ES-I3 (cell line): ENCODE data around the gene LYPD6B.

Source experiments
- H3K36me3 ChIP-seq: 2 replicates; pipeline ENCODE4 v1.6.1; 2013; ENCODE audit warnings: mild to moderate bottlenecking, low read length, control low read depth, moderate library complexity; ENCODE audit not compliant: insufficient read depth
- H3K4me1 ChIP-seq: 2 replicates; pipeline ENCODE4 v1.6.1; 2013; ENCODE audit warnings: mild to moderate bottlenecking, control low read depth, low read length; ENCODE audit not compliant: insufficient read depth
- H3K9ac ChIP-seq: 2 replicates; pipeline ENCODE4 v1.6.1; 2013; ENCODE audit warnings: low read depth, mild to moderate bottlenecking, low read length, moderate library complexity
- H3K9me3 ChIP-seq: 2 replicates; pipeline ENCODE4 v1.6.1; 2013; ENCODE audit warnings: mild to moderate bottlenecking, low read length, moderate library complexity; ENCODE audit not compliant: control insufficient read depth, insufficient read depth

The LYPD6B gene

DNA sequence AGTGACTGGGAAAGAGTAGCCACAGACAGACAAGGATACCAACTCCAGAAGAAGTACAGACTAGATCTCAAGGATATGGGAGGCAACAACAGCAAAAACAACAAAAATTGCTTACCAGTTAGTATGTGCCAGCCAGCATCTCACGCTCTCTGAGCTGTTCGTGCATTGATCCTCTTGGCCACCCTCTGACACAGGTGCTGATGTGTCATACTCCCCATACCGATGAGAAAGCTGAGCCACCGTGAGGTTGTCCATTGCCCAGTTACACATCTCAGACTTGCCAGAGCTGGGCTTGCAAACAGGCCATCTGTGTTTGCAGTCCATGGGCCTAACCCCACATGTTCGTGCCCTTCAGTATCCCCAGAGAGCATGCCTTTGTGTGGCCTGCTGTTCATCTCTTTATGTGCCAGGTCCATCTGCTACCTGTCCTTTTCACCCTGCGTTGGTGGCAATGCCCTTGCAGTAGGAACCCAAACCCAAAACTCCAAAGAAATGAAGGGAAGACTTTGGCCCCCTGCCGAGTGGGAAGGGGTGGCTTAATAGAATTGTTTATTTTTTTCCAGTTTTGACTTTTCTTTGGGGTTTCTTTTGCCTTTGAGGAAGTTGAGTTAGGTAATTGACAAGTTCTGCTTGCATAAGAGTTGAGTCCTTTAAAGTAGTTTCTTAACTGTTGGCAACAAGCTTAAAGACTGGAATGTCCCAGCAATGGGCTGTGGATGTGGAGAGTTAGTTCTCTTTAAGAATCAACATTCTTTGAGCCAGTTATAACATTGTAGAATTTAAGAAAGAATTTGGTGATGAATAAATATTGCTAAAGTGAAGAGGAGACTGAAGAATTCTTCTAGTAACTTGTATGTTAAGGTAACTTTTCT lies 46.7 kb downstream of the LYPD6B start:
- Histone ChIP-seq H3K4me1 (peaks cover 30% of the 10 kb centered on the region), H3K9me3 (no peaks in the 10 kb centered on the region)

DNA sequence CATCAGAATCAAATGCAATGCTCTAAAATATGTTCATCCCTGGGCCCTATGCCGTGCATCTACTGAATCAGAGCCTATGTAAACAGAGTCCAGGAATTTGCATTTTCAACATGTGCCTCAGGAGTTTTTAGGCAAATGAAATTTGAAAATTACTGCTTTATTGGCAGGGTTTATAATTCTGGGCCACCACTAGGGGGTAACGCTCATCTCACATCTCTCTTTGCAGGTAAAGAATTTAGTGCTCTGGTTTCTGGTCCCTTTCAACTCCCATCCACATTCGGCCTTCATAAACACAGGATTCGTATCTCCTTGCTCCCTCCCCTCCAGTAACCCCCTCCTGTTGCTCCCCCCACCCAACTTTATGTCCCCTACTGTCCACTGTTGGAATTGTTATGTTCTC lies 49.3 kb downstream of the LYPD6B start:
- Histone ChIP-seq H3K4me1 (peaks cover 9% of the 10 kb centered on the region), H3K9me3 (no peaks in the 10 kb centered on the region), H3K36me3 (no peaks in the 10 kb centered on the region), H3K9ac (no peak overlapping the region)

More for the DNA sequence above, 46.7 kb downstream of the LYPD6B start:
- H3K36me3 ChIP-seq: no peaks in the 10 kb centered on the region
- no peak overlapping the region for H3K9ac ChIP-seq

DNA sequence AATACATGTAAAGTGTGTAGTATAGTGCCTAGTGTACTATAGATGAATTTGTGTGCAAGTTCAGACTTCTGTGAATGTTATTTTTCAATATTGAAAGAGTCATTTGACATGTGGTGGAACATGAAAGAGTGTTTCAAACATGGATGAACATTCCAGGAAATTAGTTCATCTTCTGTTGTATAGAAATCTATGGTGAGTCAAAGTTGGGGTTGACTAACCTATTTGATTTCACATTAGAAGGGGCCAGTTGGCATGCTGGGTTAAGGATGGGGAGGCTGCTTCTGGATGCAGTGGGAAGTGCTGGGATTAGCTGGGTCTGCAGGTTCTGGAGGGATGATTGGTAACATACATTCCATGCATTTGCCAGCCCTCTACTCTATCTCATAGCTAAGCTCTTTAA lies 50.6 kb downstream of the LYPD6B start:
- H3K36me3 ChIP-seq: no peaks in the 10 kb centered on the region
- no peaks in the 10 kb centered on the region for H3K9me3 ChIP-seq
- no peak overlapping the region for H3K9ac ChIP-seq
- H3K4me1 ChIP-seq: no peaks in the 10 kb centered on the region

DNA sequence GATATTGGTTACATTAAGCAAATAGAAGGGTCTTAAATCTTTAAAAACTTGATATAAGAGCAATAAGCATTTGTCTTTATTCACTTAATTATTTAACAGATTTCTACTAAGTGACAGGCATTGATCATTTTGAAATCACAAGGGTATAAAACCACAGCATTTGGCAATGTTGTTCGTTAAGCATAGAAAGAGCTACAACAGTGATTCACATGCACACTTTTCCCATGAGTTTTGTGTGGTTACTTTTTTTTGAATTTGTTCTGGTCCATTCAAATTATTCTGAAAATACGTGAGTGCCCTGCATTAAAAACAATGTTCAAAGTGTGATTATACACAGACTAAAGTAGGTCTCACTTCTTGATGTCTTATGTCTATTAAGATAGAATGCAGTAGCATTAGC lies 52.2 kb downstream of the LYPD6B start:
- Histone ChIP-seq H3K4me1 (no peaks in the 10 kb centered on the region), H3K9ac (no peak overlapping the region), H3K9me3 (no peaks in the 10 kb centered on the region), H3K36me3 (no peaks in the 10 kb centered on the region)

DNA sequence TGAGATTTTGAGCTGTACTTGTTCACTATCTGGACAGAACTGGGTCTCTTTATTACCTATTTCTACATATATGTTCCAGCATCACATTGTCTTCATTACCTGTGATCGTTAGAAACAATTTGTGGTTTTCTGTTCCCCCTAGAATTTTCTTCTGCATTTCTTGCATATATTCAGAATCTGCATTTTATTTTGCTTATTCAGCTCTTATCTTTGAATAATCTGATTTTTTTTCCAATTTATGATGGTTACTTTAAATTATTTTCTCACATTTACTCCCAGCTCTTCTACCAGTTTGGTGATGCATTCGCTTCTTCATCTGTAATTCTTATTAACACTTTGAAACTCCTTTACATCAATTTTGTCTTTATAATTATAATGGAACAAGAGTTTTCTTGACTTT lies 55.1 kb downstream of the LYPD6B start:
- no peaks in the 10 kb centered on the region for H3K9me3 ChIP-seq
- no peaks in the 10 kb centered on the region for H3K4me1 ChIP-seq
- H3K9ac ChIP-seq: no peak overlapping the region; the same call in 1 of the 2 replicates
- no peaks in the 10 kb centered on the region for H3K36me3 ChIP-seq

DNA sequence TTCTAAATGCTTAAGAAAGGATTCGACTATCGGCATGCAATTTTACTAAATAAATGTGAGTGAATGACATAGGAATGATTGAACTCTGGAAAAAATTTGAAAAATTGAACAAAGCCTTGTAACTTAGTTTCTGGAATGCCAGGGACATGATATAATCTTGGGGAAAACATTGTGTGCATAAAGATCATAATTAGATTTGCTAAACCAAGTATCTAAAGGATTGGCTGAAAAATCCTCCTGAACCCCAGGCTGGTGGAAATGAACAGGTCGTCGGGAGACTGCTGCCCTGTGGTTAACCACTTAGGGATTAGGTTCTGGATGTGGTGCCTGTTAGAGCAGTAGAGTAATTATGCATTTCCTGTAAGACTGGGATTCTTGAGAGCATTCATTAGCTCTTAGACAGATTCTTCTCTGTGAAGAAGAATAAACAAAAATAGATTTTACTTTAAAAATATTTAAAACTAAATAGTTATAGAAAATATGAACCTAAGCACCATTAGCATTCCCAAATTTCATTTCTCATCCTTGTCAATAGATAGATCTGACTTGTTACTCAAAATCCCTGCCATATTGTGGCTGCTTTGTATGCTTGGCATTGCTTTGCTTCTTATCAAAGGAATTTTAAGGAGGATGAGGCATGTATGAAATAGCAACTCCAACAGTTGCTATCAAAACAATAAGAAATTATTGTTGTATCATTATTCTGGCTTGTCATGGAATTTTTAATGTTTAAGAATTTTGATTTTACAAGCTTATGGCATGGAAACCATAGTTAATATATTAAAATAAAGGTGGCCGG lies 55.9 kb downstream of the LYPD6B start:
- Histone ChIP-seq H3K9me3 (no peaks in the 10 kb centered on the region), H3K36me3 (no peaks in the 10 kb centered on the region), H3K4me1 (no peaks in the 10 kb centered on the region), H3K9ac (no peak overlapping the region)

DNA sequence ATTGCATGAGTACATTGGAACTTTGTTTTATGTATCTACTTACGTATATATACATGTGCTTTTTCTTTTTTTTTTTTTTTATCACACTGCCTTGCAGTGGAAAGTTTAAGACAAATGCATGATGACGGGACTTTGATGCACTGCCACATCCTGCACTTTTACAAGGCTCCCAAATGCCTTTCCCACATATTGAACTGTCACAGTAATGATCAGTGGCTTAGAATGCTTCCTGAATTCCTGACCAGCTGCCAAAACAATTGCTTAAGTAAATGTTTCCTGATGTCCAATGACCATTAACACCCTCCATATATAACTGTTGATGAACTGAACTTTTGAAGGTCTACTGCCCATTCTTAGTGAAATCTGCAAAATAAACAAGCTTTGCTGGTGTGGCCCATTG lies 60.2 kb downstream of the LYPD6B start:
- H3K9ac ChIP-seq: no peak overlapping the region
- no peaks in the 10 kb centered on the region for H3K36me3 ChIP-seq
- no peaks in the 10 kb centered on the region for H3K4me1 ChIP-seq
- H3K9me3 ChIP-seq: no peaks in the 10 kb centered on the region

DNA sequence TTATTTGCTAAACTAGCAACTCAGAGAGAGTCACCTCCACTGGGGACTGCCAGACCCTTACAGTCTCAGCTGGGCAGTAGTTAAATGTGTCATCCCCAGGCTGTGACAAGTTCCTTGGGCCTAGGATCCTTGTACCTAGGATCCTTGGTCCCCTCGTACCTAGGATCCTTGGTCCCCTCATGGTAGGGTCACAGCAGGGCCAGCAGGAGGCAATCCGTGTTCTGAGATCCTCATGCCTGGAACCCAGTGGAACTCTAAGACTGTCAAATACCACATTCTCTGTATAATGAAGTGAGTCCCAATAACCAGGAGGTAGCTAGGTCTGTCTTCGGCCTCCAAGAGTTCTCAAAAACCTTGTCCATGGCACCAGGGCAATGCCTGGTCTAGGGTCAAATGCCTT lies 60.8 kb downstream of the LYPD6B start:
- no peaks in the 10 kb centered on the region for H3K36me3 ChIP-seq
- H3K4me1 ChIP-seq: no peaks in the 10 kb centered on the region
- H3K9me3 ChIP-seq: no peaks in the 10 kb centered on the region
- no peak overlapping the region for H3K9ac ChIP-seq

DNA sequence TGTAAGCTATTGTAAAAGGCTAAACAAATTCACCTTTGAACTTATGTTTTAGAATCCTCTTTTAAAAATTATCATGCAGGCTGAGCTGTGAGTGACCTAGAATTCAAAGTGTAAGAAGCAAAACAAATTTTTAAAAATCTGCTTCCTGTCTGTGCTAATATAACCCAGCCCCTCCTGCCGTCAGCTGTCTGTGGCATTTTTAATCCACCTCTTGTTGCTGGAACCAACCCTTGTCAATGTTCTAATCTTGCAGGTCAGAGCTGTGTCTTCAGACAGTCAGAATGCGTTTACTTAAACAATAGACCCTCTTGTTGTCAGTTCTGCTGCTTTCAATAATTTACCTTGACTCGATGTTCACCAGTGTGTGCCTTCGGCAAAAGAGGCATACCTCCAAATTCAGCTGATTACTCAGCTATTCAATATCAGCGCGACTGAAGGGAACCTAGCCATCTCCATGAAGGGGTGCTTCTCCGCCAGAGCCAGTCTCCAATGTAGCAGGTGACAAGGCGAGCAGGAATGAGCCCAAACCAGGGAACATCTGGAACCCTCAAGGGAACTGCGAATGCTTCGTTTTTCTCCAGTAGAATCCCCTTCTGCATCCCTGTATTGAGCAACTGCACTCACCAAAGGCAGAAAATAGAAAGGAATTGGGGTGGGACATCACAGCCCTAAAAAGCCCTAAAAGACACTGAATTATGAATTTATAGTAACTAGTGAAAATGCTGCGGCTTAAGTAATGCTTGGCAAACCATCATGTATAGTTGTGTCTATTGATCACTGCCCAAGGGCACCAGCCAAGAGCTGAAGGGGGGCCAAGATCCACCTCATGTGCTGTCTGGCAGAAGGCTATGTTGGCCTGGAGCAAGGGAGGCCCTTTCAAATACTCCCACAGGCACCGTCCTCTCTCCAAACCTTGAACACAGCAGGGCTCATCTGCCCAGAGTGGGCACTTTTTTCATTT lies 62.5 kb downstream of the LYPD6B start:
- Histone ChIP-seq H3K9me3 (no peaks in the 10 kb centered on the region), H3K9ac (no peak overlapping the region), H3K4me1 (no peaks in the 10 kb centered on the region), H3K36me3 (no peaks in the 10 kb centered on the region)

DNA sequence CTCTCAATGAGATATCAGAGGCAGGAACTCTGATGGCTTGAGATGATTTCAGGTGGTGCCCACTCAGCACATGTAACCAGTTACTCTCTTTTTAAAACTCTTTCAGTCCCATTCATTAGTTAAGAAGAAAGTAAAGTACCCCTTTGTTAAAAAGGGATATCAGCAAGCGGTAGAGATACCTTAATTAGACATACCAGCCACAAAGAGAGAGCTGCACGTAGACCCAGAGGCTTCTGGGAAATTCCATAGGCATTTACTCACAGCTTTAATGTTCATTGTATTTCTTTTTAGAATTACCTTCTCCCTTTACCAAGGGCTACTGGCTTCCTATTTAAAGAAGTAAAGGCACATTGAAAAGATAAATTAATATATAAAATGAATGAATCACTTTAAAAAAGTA lies 63.3 kb downstream of the LYPD6B start:
- Histone ChIP-seq H3K9me3 (no peaks in the 10 kb centered on the region), H3K36me3 (no peaks in the 10 kb centered on the region), H3K9ac (no peak overlapping the region), H3K4me1 (no peaks in the 10 kb centered on the region)

DNA sequence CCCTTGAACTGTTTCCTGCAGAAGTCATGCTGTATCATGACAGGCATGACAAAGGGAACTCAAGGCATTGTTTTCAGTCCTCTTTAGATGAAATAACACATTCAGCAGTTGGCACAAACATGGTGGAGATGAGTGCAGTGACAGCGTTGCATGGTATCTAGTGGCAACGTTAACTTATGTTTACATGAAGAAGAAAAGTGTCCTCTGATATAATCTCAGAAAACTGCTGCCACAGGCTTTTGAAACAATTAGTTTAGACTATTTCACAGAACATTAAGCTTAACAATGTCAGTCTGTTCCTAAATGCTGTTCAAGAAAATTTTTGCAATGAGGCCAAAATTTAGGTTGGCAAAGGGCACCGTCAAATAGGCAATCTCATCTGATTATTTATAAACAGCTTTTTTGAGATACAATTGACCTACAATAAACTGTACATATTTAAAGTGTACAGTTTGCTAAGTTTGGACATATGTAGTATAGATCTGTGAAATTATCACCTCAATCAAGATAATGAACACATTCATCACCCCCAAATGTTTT lies 64.7 kb downstream of the LYPD6B start:
- Histone ChIP-seq H3K36me3 (no peaks in the 10 kb centered on the region), H3K4me1 (no peaks in the 10 kb centered on the region), H3K9me3 (no peaks in the 10 kb centered on the region), H3K9ac (no peak overlapping the region)

DNA sequence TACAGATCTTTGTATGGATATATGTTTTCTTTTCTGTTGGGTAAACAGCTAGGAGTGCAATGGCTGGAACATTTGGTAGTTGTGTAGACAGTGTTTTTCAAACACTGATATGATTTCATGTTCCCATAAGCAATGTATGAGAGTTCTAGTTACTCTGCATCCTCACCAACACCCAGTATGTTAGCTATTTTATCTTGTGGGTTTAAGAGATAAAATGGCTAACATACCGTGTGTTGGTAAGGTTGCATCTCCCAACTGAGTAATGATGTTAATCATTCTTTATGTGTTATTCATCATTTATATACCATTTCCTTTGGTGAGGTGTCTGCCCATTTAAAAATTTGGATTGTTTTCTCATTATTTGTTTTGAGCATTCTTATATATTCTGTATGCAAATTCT lies 65.7 kb downstream of the LYPD6B start:
- Histone ChIP-seq H3K9ac (no peak overlapping the region), H3K4me1 (no peaks in the 10 kb centered on the region), H3K36me3 (no peaks in the 10 kb centered on the region), H3K9me3 (no peaks in the 10 kb centered on the region)

DNA sequence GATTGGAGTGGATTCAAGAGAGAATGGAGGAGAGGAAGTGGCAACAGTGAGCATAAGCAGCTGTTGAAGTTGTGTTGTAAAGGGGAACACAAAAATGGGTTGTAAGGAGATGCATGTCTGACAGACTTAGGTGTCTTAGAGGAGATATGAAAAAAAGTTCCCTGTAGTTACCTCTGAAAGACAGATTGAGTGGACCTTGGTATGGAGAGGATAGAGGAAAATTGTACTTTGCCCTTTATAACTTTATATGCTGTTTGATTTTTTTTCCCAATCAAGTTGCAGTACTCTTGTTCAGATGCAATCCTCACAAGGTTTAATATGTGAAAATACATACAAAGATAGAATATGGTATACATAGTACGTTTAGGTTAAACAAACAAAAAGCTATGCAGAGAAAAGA lies 73.6 kb downstream of the LYPD6B start:
- Histone ChIP-seq H3K9me3 (no peaks in the 10 kb centered on the region), H3K36me3 (no peaks in the 10 kb centered on the region), H3K4me1 (no peaks in the 10 kb centered on the region), H3K9ac (no peak overlapping the region)

DNA sequence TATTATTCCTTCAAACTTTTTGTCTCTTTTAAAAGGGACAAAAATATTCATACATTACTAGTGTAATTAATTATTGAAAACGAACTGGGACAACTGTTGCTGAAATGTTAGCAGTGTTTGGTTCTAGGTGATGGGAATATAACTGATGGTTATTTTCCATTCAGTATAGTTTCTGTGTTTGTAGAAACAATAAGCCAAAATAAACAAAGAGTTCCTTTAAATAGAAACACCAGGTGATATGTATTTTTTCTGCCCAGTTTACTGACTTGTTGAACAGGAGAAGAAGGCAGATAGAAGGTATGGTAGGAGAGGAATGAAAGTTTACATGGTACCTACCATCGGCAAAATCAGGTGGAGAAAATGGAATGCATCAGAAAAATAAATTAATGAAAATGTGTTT lies 74.2 kb downstream of the LYPD6B start:
- Histone ChIP-seq H3K9ac (no peak overlapping the region), H3K36me3 (no peaks in the 10 kb centered on the region), H3K4me1 (no peaks in the 10 kb centered on the region), H3K9me3 (no peaks in the 10 kb centered on the region)
